Neuronal stem cell (in vitro differentiated cells): ENCODE results near the gene MBTD1.

Experiments used
- DNase-seq: peaks from one replicate; pipeline ENCODE4 v3.0.0-alpha.2; 2013; ENCODE audit warnings: low spot score
- H2AFZ ChIP-seq: one replicate; pipeline ENCODE4 v1.6.1; 2013; ENCODE audit warnings: mild to moderate bottlenecking, low read length, inconsistent platforms
- H2AK5ac ChIP-seq: 2 replicates; pipeline ENCODE4 v1.6.1; 2013; ENCODE audit warnings: low read depth, mild to moderate bottlenecking, inconsistent platforms, low read length, moderate library complexity, mixed read lengths
- H2BK120ac ChIP-seq: 2 replicates; pipeline ENCODE4 v1.6.1; 2013; ENCODE audit warnings: low read depth, mild to moderate bottlenecking, inconsistent platforms, low read length, moderate library complexity, mixed read lengths
- H2BK12ac ChIP-seq: one replicate; pipeline ENCODE4 v1.6.1; 2013; ENCODE audit warnings: low read length, inconsistent platforms
- H2BK15ac ChIP-seq: 2 replicates; pipeline ENCODE4 v1.6.1; 2013; ENCODE audit warnings: mild to moderate bottlenecking, low read length, inconsistent platforms, mixed read lengths
- H2BK5ac ChIP-seq: one replicate; pipeline ENCODE4 v1.6.1; 2013; ENCODE audit warnings: inconsistent platforms, mild to moderate bottlenecking, low read length, moderate library complexity
- H3K14ac ChIP-seq: one replicate; pipeline ENCODE4 v1.6.1; 2013; ENCODE audit warnings: low read length, inconsistent platforms
- H3K18ac ChIP-seq: 2 replicates; pipeline ENCODE4 v1.6.1; 2013; ENCODE audit warnings: low read length, inconsistent platforms
- H3K23ac ChIP-seq: 2 replicates; pipeline ENCODE4 v1.6.1; 2013; ENCODE audit warnings: low read depth, mild to moderate bottlenecking, mixed read lengths, low read length, inconsistent platforms; ENCODE audit not compliant: poor library complexity
- H3K27ac ChIP-seq: replicated peaks from 3 replicates; pipeline ENCODE4 v1.5.1; 2013; ENCODE audit warnings: low read length, inconsistent platforms
- H3K27me3 ChIP-seq, 3 experiments: 2 replicates each; pipeline ENCODE4 v1.6.1; 2013; ENCODE audit warnings: low read length in 3 of 3, mild to moderate bottlenecking in 2 of 3, inconsistent platforms in 1 of 3, low read depth in 1 of 3, mixed read lengths in 1 of 3, moderate library complexity in 1 of 3; ENCODE audit not compliant: control insufficient read depth in 3 of 3, insufficient read depth in 3 of 3
- H3K36me3 ChIP-seq, 2 donors: replicated peaks in 1 of 2; 2 replicates each; pipeline ENCODE4 v1.6.1; 2013; ENCODE audit warnings: low read length in 2 of 2; ENCODE audit not compliant: control insufficient read depth in 2 of 2, insufficient read depth in 2 of 2
- H3K4ac ChIP-seq: 2 replicates; pipeline ENCODE4 v1.6.1; 2013; ENCODE audit warnings: inconsistent platforms, mild to moderate bottlenecking, low read length, moderate library complexity
- H3K4me1 ChIP-seq, 2 donors: 1 replicate in 1 of 2; 2 replicates in 1 of 2; pipeline ENCODE4 v1.6.1; 2013; ENCODE audit warnings: low read length in 2 of 2, low read depth in 1 of 2; ENCODE audit not compliant: control insufficient read depth in 2 of 2, insufficient read depth in 1 of 2
- H3K4me2 ChIP-seq: one replicate; pipeline ENCODE4 v1.6.1; 2013; ENCODE audit warnings: mild to moderate bottlenecking, low read length, inconsistent platforms; ENCODE audit not compliant: insufficient read depth, poor library complexity, severe bottlenecking
- H3K4me3 ChIP-seq, 2 donors: 2 replicates each; pipeline ENCODE4 v1.5.1; 2013; ENCODE audit warnings: low read length in 2 of 2, mild to moderate bottlenecking in 2 of 2, inconsistent platforms in 1 of 2, moderate library complexity in 1 of 2
- H3K79me1 ChIP-seq: one replicate; pipeline ENCODE4 v1.6.1; 2013; ENCODE audit warnings: low read depth, mild to moderate bottlenecking, inconsistent platforms, low read length, moderate library complexity
- H3K9ac ChIP-seq: one replicate; pipeline ENCODE4 v1.6.1; 2013; ENCODE audit warnings: mild to moderate bottlenecking, low read depth, low read length, inconsistent platforms; ENCODE audit not compliant: poor library complexity
- H3K9me3 ChIP-seq, 2 donors: replicated peaks in 1 of 2; 2 replicates each; pipeline versions ENCODE3 to v1.6.1; 2013; ENCODE audit warnings: low read length in 2 of 2, mild to moderate bottlenecking in 2 of 2, inconsistent platforms in 1 of 2, low read depth in 1 of 2, mixed read lengths in 1 of 2, moderate library complexity in 1 of 2; ENCODE audit not compliant: control insufficient read depth in 2 of 2, insufficient read depth in 1 of 2
- H4K8ac ChIP-seq: one replicate; pipeline ENCODE4 v1.6.1; 2013; ENCODE audit warnings: low read depth, mild to moderate bottlenecking, inconsistent platforms, low read length, moderate library complexity
- H4K91ac ChIP-seq: one replicate; pipeline ENCODE4 v1.6.1; 2013; ENCODE audit warnings: low read length, low read depth, mild to moderate bottlenecking, inconsistent platforms; ENCODE audit not compliant: poor library complexity
- WGBS, 2 donors: extraction: QIAGEN DNeasy Blood & Tissue Kit; methylation state at CpG; one replicate each; pipeline ENCODE4 v1.1.7; 2013; ENCODE audit warnings: missing lambda C conversion rate in 2 of 2, mixed read lengths in 1 of 2; ENCODE audit not compliant: insufficient read length in 2 of 2, insufficient replicate concordance in 1 of 2; ENCODE audit errors: extremely low coverage in 2 of 2; 5-methylcytosine and 5-hydroxymethylcytosine counted together

The MBTD1 gene

GRCh38 chr17:51256101-51256500 lies 3.7 kb downstream of the MBTD1 start:
- Histone ChIP-seq H3K9me3 (peaks cover 5 to 11% of the 10 kb centered on the region in 2 donors), H3K27me3 (no peaks in the 10 kb centered on the region), H3K4me1 (peaks cover 2 to 9% of the 10 kb centered on the region in 2 donors), H3K4ac (no peak overlapping the region), H2BK5ac (no peak overlapping the region), H4K91ac (no peak overlapping the region), H2BK15ac (no peak overlapping the region), H3K4me3 (no peak overlapping the region), H4K8ac (no peak overlapping the region), H3K18ac (no peak overlapping the region), H3K23ac (no peak overlapping the region), H3K79me1 (peaks cover 2% of the 10 kb centered on the region), H2AK5ac (no peak overlapping the region), H2AFZ (no peak overlapping the region), H3K36me3 (peaks cover 6 to 76% of the 10 kb centered on the region in 2 donors), H3K9ac (no peak overlapping the region), H2BK120ac (no peak overlapping the region), H3K4me2 (no peak overlapping the region), H3K27ac (no peak overlapping the region), H3K14ac (no peak overlapping the region), H2BK12ac (no peak overlapping the region)
- DNase-seq: no peak
- no CpG with 5 or more reads among the region's 3 CpGs for WGBS, 2 donors

GRCh38 chr17:51255673-51256072 lies 4.2 kb downstream of the MBTD1 start:
- Histone ChIP-seq H3K36me3 (peaks cover 6 to 80% of the 10 kb centered on the region in 2 donors), H3K23ac (no peak overlapping the region), H3K27me3 (no peaks in the 10 kb centered on the region), H4K8ac (no peak overlapping the region), H2AFZ (no peak overlapping the region), H3K79me1 (no peaks in the 10 kb centered on the region), H3K14ac (no peak overlapping the region), H3K4ac (no peak overlapping the region), H2BK15ac (no peak overlapping the region), H2BK12ac (no peak overlapping the region), H2BK5ac (no peak overlapping the region), H3K18ac (no peak overlapping the region), H3K27ac (no peak overlapping the region), H3K4me3 (no peak overlapping the region), H4K91ac (no peak overlapping the region), H3K9ac (no peak overlapping the region), H2AK5ac (no peak overlapping the region), H3K9me3 (peaks cover 5 to 15% of the 10 kb centered on the region in 2 donors), H2BK120ac (no peak overlapping the region), H3K4me1 (peaks cover 2 to 9% of the 10 kb centered on the region in 2 donors), H3K4me2 (no peak overlapping the region)
- no peak for DNase-seq
- WGBS, 2 donors: no CpG with 5 or more reads among the region's 6 CpGs

GRCh38 chr17:51251010-51251409 lies 8.8 kb downstream of the MBTD1 start:
- Histone ChIP-seq H3K18ac (no peak overlapping the region), H3K14ac (no peak overlapping the region), H3K4me3 (no peak overlapping the region), H3K27ac (no peak overlapping the region), H3K36me3 (peaks cover 7 to 94% of the 10 kb centered on the region in 2 donors), H3K9me3 (peaks cover 8 to 38% of the 10 kb centered on the region in 2 donors), H3K27me3 (no peaks in the 10 kb centered on the region), H2BK12ac (no peak overlapping the region), H4K8ac (no peak overlapping the region), H4K91ac (no peak overlapping the region), H3K4me1 (no peaks in the 10 kb centered on the region), H3K4ac (no peak overlapping the region), H3K23ac (no peak overlapping the region), H2BK5ac (no peak overlapping the region), H3K9ac (no peak overlapping the region), H3K79me1 (no peaks in the 10 kb centered on the region), H2BK120ac (no peak overlapping the region), H2AK5ac (no peak overlapping the region), H3K4me2 (no peak overlapping the region), H2BK15ac (no peak overlapping the region), H2AFZ (no peak overlapping the region)
- DNase-seq: no peak

GRCh38 chr17:51250314-51250840 lies 9.5 kb downstream of the MBTD1 start:
- H3K4me1 ChIP-seq: no peaks in the 10 kb centered on the region
- no peak overlapping the region for H3K14ac ChIP-seq
- H3K4me3 ChIP-seq: no peak overlapping the region
- no peak overlapping the region for H3K4me2 ChIP-seq
- no peak overlapping the region for H3K4ac ChIP-seq
- no peak overlapping the region for H3K18ac ChIP-seq
- no peak overlapping the region for H4K8ac ChIP-seq
- no peak overlapping the region for H2BK12ac ChIP-seq
- H2BK15ac ChIP-seq: no peak overlapping the region
- no peak overlapping the region for H2AK5ac ChIP-seq
- no peak overlapping the region for H3K27ac ChIP-seq
- DNase-seq: no peak
- no peak overlapping the region for H4K91ac ChIP-seq
- H3K27me3 ChIP-seq: no peaks in the 10 kb centered on the region
- H2BK120ac ChIP-seq: no peak overlapping the region
- H2AFZ ChIP-seq: no peak overlapping the region
- no peaks in the 10 kb centered on the region for H3K79me1 ChIP-seq
- WGBS, 2 donors: no CpG with 5 or more reads among the region's 3 CpGs
- H3K23ac ChIP-seq: no peak overlapping the region
- H3K36me3 ChIP-seq: peaks cover 7 to 90% of the 10 kb centered on the region in 2 donors
- H3K9ac ChIP-seq: no peak overlapping the region
- H3K9me3 ChIP-seq: peaks cover 8 to 38% of the 10 kb centered on the region in 2 donors
- H2BK5ac ChIP-seq: no peak overlapping the region
